Hypothalamus (tissue), 51 donors: ENCODE data around the gene SMIM9.

Source experiments
- DNase-seq, 51 donors: peaks; one replicate each; lab custom pipeline; 2025; lab: John Stamatoyannopoulos, UW

The SMIM9 gene

DNA sequence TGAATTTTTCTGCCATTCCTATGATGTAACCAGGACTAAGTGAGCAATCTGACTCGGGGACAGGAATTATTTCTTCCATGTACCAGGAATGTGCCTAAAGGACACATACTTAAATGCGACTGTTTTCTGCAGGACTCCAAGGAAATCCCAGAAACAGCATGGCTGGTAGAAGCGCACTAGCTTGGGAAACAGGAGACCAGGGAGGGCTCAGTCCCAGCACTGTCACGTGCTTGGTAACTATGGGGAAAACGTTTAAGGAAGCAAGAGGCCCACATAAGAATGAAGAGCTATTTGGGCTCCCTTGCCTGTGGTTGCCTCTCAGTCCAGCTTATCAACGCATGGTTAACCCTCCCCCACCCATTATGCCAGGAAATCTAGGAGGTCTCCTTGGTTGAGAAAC lies 48.7 kb downstream of the SMIM9 start:
- no peak for DNase-seq

DNA sequence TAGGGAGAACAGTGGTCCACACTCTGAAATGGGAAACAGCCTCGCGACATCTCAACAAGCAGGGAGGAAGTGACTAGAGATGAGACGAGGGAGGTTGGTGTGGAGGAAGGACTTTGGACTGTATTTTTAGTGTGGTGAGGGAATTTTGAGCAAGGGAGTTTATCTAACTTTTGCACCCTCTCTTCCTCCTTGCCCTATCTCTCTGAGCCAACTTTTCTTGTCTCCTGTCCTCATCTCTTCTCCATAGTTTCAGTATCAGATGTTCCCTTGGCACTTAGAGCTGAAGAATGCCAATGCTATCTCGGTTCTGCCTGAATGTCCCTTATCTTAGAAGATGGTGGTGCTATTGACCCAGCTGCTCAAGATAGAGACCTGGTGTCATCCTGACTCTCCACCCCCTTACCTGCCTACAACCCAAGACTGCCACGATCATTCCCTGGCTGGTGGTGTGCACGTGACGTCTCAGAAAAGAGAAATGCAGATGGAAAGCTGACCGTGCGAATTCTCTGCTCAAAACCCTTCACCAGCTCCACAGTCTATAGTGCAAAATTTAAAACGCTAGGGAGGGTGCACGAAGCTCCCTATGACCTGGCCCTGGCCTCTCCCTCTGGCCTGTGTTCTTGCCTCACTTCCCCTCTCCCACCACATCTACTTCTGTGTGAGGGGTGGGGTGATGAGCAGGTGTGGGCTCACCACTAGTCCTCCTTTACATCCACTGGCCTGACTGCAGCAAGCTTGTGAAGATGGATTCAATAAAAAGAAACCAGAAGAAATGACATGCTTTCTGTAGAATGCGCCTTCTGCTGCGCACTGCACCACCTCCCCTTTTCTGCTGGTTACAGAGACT lies 50.1 kb downstream of the SMIM9 start:
- DNase-seq: no peak

DNA sequence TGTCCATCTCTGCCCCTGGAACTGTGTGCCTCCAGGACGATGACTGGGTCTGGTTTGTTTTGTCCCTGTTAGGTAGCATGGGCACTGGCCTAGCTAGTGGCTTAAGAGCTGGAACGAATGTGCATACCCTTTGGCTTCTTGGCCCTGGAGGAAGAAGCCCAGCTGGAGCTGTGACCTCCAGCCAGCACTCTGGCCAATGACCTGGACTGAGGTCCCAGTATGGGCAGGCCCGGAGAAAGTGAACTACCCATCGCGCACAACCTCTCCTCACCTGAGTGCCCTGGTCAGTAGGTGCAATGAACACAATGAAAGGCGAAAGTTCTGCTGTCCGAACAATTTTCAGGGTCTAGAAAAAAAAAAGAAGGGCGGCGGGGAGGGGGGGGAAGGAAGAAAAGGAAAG lies 53.5 kb downstream of the SMIM9 start:
- DNase-seq: no peak

DNA sequence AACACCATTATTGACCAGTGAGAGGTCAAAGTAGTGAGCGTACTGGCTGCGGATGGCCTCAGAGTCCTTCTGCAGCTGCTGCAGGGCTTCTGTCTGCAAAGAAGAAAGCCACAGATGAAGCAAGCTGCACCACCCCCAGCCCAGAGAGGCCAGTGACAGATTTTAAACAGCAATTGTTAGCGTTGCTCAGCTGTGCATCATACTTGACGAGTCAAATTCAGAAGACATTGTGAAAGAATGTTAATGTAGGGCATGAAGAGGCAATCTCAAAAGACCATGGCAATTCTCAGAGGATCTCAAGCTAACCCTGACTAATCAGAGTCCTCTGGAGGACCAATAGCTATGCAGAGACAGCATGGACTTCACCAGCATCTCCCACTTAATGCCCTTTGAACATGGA lies 55.2 kb downstream of the SMIM9 start:
- DNase-seq: no peak

DNA sequence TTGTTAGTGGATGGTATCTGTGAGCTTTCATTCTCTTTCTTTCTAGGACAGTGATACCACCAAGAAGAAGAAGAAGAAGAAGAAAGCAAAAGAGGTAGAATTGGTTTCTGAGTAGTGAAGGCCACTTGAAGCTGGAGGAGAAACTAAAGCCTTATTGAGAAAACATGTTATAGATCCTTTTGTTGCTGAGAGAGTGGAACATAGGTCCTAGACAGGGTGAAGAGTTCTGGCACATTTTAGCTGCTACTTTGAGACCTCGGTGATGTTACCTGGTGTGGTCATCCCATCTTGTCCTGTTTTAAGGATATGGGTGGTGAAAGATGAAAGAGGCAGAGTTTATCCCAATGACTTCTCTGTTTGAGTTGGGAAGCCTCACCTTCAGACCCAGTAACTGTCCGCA lies 57.7 kb downstream of the SMIM9 start:
- no peak for DNase-seq

DNA sequence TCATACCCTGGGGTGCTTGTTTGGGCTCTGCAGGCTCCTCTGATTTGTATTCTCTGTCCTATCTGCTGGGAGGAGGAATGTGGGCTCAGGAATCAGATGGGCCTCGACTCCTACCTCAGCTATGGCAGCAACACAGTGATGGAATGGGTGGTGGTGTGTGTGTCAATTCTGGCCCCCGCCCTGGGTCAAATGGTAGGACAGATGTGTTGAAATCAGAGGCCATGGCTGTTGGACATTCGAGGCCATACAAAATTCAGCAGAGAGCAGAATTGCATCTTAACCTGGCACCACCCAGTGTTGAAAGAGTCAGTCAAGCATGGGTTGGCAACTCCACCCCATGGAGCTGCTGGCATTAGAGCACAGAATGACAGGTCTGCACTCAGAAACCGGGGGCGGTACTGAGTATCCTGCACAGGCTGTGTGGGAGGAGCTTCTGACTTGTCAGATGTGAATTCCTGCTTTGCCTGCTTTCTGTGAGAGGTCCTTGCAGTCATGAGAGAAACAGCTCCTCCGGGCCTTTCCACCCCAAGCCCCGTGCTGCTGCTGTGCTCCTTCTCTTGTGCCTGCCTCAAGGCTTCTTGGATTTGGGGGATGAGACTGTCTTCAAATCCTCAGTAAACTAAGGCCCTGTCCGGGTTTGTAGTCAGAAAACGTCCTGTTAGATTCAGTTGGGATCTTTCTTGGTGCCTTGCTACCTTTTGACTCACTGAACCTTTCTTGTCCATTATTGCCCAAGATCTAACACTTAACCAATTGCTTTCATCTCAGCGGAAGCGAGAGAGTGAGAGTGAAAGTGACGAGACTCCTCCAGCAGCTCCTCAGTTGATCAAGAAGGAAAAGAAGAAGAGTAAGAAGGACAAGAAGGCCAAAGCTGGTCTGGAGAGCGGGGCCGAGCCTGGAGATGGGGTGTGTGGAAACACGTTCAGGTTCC lies 58.8 kb downstream of the SMIM9 start:
- peak in 4 of 51 donors; percentile 1 to 29 (median 17) for DNase-seq

DNA sequence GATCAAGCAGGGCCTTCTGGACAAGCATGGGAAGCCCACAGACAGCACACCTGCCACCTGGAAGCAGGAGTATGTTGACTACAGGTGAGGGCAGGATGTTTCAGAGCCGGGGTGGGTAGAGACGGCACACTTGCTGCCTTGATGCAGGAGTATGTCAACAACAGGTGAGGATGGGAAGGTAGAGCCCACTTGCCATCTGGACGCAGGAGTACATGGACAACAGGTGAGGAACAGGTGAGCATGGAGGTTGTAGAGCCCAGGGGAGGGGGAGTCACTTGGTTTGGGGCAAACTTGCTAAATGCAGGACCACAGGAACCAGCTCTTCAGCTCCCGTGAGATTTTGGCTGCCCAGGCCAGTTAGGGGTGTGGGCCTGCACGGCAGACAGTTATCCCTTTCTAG lies 59.8 kb downstream of the SMIM9 start:
- no peak for DNase-seq
